PC-9 (cell line): Measurements from ENCODE around the gene ALG14.

Source experiments
- EZH2 ChIP-seq: fragments of 200-600 bp; sonication (generic); IDR thresholded peaks from 2 replicates; pipeline ENCODE4 v1.8.0; 2017; ENCODE audit warnings: antibody characterized with exemption, low read depth
- TF ChIP-seq, protein P1 (sequence below): fragments of 200-600 bp; sonication (generic); conservative IDR thresholded peaks from 2 replicates; pipeline ENCODE4 v1.6.1; 2017; ENCODE audit warnings: mixed run types, antibody characterized with exemption, mild to moderate bottlenecking, moderate library complexity

DNA sequence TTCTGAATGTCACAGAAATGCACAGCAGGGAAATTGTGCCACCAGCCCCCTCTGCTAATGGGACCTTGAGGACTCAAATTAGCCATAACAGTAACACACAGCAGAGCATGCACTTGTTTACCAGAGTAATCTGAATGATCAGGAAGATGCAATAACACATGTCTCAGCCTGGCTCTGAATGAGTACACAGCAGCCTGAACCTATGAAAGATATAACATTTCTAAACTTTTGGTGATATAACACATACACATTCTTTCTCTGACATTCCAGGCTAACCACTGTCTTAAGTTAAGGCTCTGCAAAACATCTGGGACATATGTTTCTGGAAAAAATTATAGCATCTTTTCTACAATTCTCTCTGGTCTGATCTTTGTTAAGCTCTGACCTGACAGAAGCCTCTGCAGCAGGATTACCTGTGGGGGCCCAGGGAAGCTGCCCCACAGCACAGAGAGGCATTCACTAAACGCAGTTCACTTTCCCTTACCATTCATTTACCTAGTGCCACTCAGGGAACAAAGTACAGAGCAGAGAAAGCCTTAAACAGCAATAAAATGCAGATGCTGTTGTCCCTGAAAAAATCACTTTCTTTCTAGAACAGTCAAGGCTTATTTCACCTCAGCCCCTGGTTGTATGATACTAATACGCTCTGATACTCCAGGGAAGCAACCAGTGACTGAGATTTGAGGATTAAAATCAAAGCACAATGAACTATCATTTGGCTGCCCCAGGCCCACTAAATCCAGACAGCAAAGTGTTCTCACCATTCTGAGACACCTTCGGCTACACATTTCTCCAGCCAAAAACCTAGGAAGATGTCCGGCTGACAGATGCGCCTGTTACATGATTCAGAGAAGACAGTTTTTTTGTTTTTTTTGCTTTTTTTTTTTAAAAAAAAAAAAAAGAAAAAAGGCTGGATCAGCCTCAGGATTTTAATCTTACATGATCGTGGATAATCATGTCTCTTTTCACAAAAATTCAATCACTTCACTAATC lies 91.9 kb downstream of the ALG14 start:
- TF ChIP-seq, protein P1, sequence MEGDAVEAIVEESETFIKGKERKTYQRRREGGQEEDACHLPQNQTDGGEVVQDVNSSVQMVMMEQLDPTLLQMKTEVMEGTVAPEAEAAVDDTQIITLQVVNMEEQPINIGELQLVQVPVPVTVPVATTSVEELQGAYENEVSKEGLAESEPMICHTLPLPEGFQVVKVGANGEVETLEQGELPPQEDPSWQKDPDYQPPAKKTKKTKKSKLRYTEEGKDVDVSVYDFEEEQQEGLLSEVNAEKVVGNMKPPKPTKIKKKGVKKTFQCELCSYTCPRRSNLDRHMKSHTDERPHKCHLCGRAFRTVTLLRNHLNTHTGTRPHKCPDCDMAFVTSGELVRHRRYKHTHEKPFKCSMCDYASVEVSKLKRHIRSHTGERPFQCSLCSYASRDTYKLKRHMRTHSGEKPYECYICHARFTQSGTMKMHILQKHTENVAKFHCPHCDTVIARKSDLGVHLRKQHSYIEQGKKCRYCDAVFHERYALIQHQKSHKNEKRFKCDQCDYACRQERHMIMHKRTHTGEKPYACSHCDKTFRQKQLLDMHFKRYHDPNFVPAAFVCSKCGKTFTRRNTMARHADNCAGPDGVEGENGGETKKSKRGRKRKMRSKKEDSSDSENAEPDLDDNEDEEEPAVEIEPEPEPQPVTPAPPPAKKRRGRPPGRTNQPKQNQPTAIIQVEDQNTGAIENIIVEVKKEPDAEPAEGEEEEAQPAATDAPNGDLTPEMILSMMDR = no peak
- no peak for TF ChIP-seq EZH2
